Neuronal stem cell (in vitro differentiated cells): ENCODE measurements around the gene BZW2.
"Not testable (repeated sequence)": the region's sequence is repeated elsewhere in the genome, so short reads cannot be mapped to it uniquely, and the experiment has no call there.

Experiments
- DNase-seq: peaks from one replicate; pipeline ENCODE4 v3.0.0-alpha.2; 2013; ENCODE audit warnings: low spot score
- H2AFZ ChIP-seq: one replicate; pipeline ENCODE4 v1.6.1; 2013; ENCODE audit warnings: mild to moderate bottlenecking, low read length, inconsistent platforms
- H2AK5ac ChIP-seq: 2 replicates; pipeline ENCODE4 v1.6.1; 2013; ENCODE audit warnings: low read depth, mild to moderate bottlenecking, inconsistent platforms, low read length, moderate library complexity, mixed read lengths
- H2BK120ac ChIP-seq: 2 replicates; pipeline ENCODE4 v1.6.1; 2013; ENCODE audit warnings: low read depth, mild to moderate bottlenecking, inconsistent platforms, low read length, moderate library complexity, mixed read lengths
- H2BK12ac ChIP-seq: one replicate; pipeline ENCODE4 v1.6.1; 2013; ENCODE audit warnings: low read length, inconsistent platforms
- H2BK15ac ChIP-seq: 2 replicates; pipeline ENCODE4 v1.6.1; 2013; ENCODE audit warnings: mild to moderate bottlenecking, low read length, inconsistent platforms, mixed read lengths
- H2BK5ac ChIP-seq: one replicate; pipeline ENCODE4 v1.6.1; 2013; ENCODE audit warnings: inconsistent platforms, mild to moderate bottlenecking, low read length, moderate library complexity
- H3K14ac ChIP-seq: one replicate; pipeline ENCODE4 v1.6.1; 2013; ENCODE audit warnings: low read length, inconsistent platforms
- H3K18ac ChIP-seq: 2 replicates; pipeline ENCODE4 v1.6.1; 2013; ENCODE audit warnings: low read length, inconsistent platforms
- H3K23ac ChIP-seq: 2 replicates; pipeline ENCODE4 v1.6.1; 2013; ENCODE audit warnings: low read depth, mild to moderate bottlenecking, mixed read lengths, low read length, inconsistent platforms; ENCODE audit not compliant: poor library complexity
- H3K27ac ChIP-seq: replicated peaks from 3 replicates; pipeline ENCODE4 v1.5.1; 2013; ENCODE audit warnings: low read length, inconsistent platforms
- H3K27me3 ChIP-seq, 3 experiments: 2 replicates each; pipeline ENCODE4 v1.6.1; 2013; ENCODE audit warnings: low read length in 3 of 3, mild to moderate bottlenecking in 2 of 3, inconsistent platforms in 1 of 3, low read depth in 1 of 3, mixed read lengths in 1 of 3, moderate library complexity in 1 of 3; ENCODE audit not compliant: control insufficient read depth in 3 of 3, insufficient read depth in 3 of 3
- H3K36me3 ChIP-seq, 2 donors: replicated peaks in 1 of 2; 2 replicates each; pipeline ENCODE4 v1.6.1; 2013; ENCODE audit warnings: low read length in 2 of 2; ENCODE audit not compliant: control insufficient read depth in 2 of 2, insufficient read depth in 2 of 2
- H3K4ac ChIP-seq: 2 replicates; pipeline ENCODE4 v1.6.1; 2013; ENCODE audit warnings: inconsistent platforms, mild to moderate bottlenecking, low read length, moderate library complexity
- H3K4me1 ChIP-seq, 2 donors: 1 replicate in 1 of 2; 2 replicates in 1 of 2; pipeline ENCODE4 v1.6.1; 2013; ENCODE audit warnings: low read length in 2 of 2, low read depth in 1 of 2; ENCODE audit not compliant: control insufficient read depth in 2 of 2, insufficient read depth in 1 of 2
- H3K4me2 ChIP-seq: one replicate; pipeline ENCODE4 v1.6.1; 2013; ENCODE audit warnings: mild to moderate bottlenecking, low read length, inconsistent platforms; ENCODE audit not compliant: insufficient read depth, poor library complexity, severe bottlenecking
- H3K4me3 ChIP-seq, 2 donors: 2 replicates each; pipeline ENCODE4 v1.5.1; 2013; ENCODE audit warnings: low read length in 2 of 2, mild to moderate bottlenecking in 2 of 2, inconsistent platforms in 1 of 2, moderate library complexity in 1 of 2
- H3K79me1 ChIP-seq: one replicate; pipeline ENCODE4 v1.6.1; 2013; ENCODE audit warnings: low read depth, mild to moderate bottlenecking, inconsistent platforms, low read length, moderate library complexity
- H3K9ac ChIP-seq: one replicate; pipeline ENCODE4 v1.6.1; 2013; ENCODE audit warnings: mild to moderate bottlenecking, low read depth, low read length, inconsistent platforms; ENCODE audit not compliant: poor library complexity
- H3K9me3 ChIP-seq, 2 donors: replicated peaks in 1 of 2; 2 replicates each; pipeline versions ENCODE3 to v1.6.1; 2013; ENCODE audit warnings: low read length in 2 of 2, mild to moderate bottlenecking in 2 of 2, inconsistent platforms in 1 of 2, low read depth in 1 of 2, mixed read lengths in 1 of 2, moderate library complexity in 1 of 2; ENCODE audit not compliant: control insufficient read depth in 2 of 2, insufficient read depth in 1 of 2
- H4K8ac ChIP-seq: one replicate; pipeline ENCODE4 v1.6.1; 2013; ENCODE audit warnings: low read depth, mild to moderate bottlenecking, inconsistent platforms, low read length, moderate library complexity
- H4K91ac ChIP-seq: one replicate; pipeline ENCODE4 v1.6.1; 2013; ENCODE audit warnings: low read length, low read depth, mild to moderate bottlenecking, inconsistent platforms; ENCODE audit not compliant: poor library complexity
- WGBS, 2 donors: extraction: QIAGEN DNeasy Blood & Tissue Kit; methylation state at CpG; one replicate each; pipeline ENCODE4 v1.1.7; 2013; ENCODE audit warnings: missing lambda C conversion rate in 2 of 2, mixed read lengths in 1 of 2; ENCODE audit not compliant: insufficient read length in 2 of 2, insufficient replicate concordance in 1 of 2; ENCODE audit errors: extremely low coverage in 2 of 2; 5-methylcytosine and 5-hydroxymethylcytosine counted together

The BZW2 gene

GRCh38 chr7:16659854-16660497 is 14.0 kb downstream of the BZW2 start:
- WGBS, 2 donors: no CpG with 5 or more reads among the region's 8 CpGs
- H2AFZ ChIP-seq, H3K14ac ChIP-seq, H2AK5ac ChIP-seq, H3K18ac ChIP-seq, H2BK120ac ChIP-seq, H3K79me1 ChIP-seq, H3K4me2 ChIP-seq, H2BK5ac ChIP-seq, H3K4me3 ChIP-seq, H3K36me3 ChIP-seq, H4K91ac ChIP-seq, DNase-seq, H3K9ac ChIP-seq, H3K23ac ChIP-seq, H2BK12ac ChIP-seq, H4K8ac ChIP-seq, H3K4ac ChIP-seq, H3K27ac ChIP-seq, H2BK15ac ChIP-seq, H3K27me3 ChIP-seq, H3K9me3 ChIP-seq, H3K4me1 ChIP-seq: not testable (repeated sequence)

- Histone ChIP-seq H3K4ac (no peak overlapping the region), H2AK5ac (no peak overlapping the region), H4K8ac (no peak overlapping the region), H3K23ac (no peak overlapping the region), H2BK120ac (no peak overlapping the region), H2BK12ac (no peak overlapping the region), H3K4me1 (peaks cover 5 to 6% of the 10 kb centered on the region in 2 donors), H4K91ac (no peak overlapping the region), H3K27ac (no peak overlapping the region), H3K9ac (no peak overlapping the region), H3K4me2 (no peak overlapping the region), H3K27me3 (no peaks in the 10 kb centered on the region), H3K9me3 (peaks cover 0 to 3% of the 10 kb centered on the region in 2 donors), H3K79me1 (no peaks in the 10 kb centered on the region), H3K18ac (no peak overlapping the region), H2BK5ac (no peak overlapping the region), H3K36me3 (peaks cover 2 to 16% of the 10 kb centered on the region in 2 donors), H3K14ac (no peak overlapping the region), H2BK15ac (no peak overlapping the region), H2AFZ (no peak overlapping the region), H3K4me3 (no peak overlapping the region)
- WGBS, 2 donors: no CpG with 5 or more reads among the region's 5 CpGs
- DNase-seq: no peak
Observed at GRCh38 chr7:16660702-16661464, 14.9 kb downstream of the BZW2 start.

GRCh38 chr7:16661924-16662323 is 15.9 kb downstream of the BZW2 start:
- H3K27ac ChIP-seq: no peak overlapping the region
- no peak overlapping the region for H2AK5ac ChIP-seq
- H4K8ac ChIP-seq: no peak overlapping the region
- no peaks in the 10 kb centered on the region for H3K79me1 ChIP-seq
- no peak overlapping the region for H3K4me2 ChIP-seq
- H2BK12ac ChIP-seq: no peak overlapping the region
- no peak overlapping the region for H2AFZ ChIP-seq
- H3K14ac ChIP-seq: no peak overlapping the region
- no CpG with 5 or more reads among the region's 1 CpG for WGBS, 2 donors
- no peak overlapping the region for H2BK120ac ChIP-seq
- H3K4me1 ChIP-seq: peaks cover 5 to 6% of the 10 kb centered on the region in 2 donors
- H3K27me3 ChIP-seq: no peaks in the 10 kb centered on the region
- no peak overlapping the region for H3K4ac ChIP-seq
- H3K9ac ChIP-seq: no peak overlapping the region
- no peak overlapping the region for H3K4me3 ChIP-seq
- H3K18ac ChIP-seq: no peak overlapping the region
- peaks cover 6 to 19% of the 10 kb centered on the region in 2 donors for H3K36me3 ChIP-seq
- H3K23ac ChIP-seq: no peak overlapping the region
- DNase-seq: no peak
- H2BK5ac ChIP-seq: no peak overlapping the region
- H3K9me3 ChIP-seq: peaks cover 0 to 3% of the 10 kb centered on the region in 2 donors
- no peak overlapping the region for H2BK15ac ChIP-seq
- H4K91ac ChIP-seq: no peak overlapping the region

- Histone ChIP-seq H2BK5ac (no peak overlapping the region), H2AFZ (no peak overlapping the region), H3K27ac (no peak overlapping the region), H3K4me3 (no peak overlapping the region), H2BK15ac (no peak overlapping the region), H3K4me2 (no peak overlapping the region), H3K27me3 (no peaks in the 10 kb centered on the region), H4K8ac (no peak overlapping the region), H3K9me3 (peaks cover 0 to 12% of the 10 kb centered on the region in 2 donors), H2BK12ac (no peak overlapping the region), H4K91ac (no peak overlapping the region), H2AK5ac (no peak overlapping the region), H2BK120ac (no peak overlapping the region), H3K36me3 (peaks cover 6 to 60% of the 10 kb centered on the region in 2 donors), H3K14ac (no peak overlapping the region), H3K23ac (no peak overlapping the region), H3K9ac (no peak overlapping the region), H3K79me1 (peaks cover 3% of the 10 kb centered on the region), H3K18ac (no peak overlapping the region), H3K4me1 (peaks cover 0 to 2% of the 10 kb centered on the region in 2 donors), H3K4ac (no peak overlapping the region)
- no CpG with 5 or more reads among the region's 3 CpGs for WGBS, 2 donors
- no peak for DNase-seq
Observed at GRCh38 chr7:16667355-16667754, 21.4 kb downstream of the BZW2 start.
